ENCODE measurements around the gene IL23A. TPM values are rescaled to one million over a fixed set of nuclear protein-coding genes. Genes with fewer than 3 reads are reported as not detected.

Gene IL23A
- total and polyA plus RNA-seq, 2 of the 13 experiments (the other 11 are each of a cell fraction or from before 2014, with no cell fraction given): 0.33 to 0.35 TPM

- TF ChIP-seq ZNF136 (CRISPR knock-in tag; IDR thresholded peaks at IDR 0.05; ENCODE audit: low read depth) (no peak), ZNF562 (CRISPR knock-in tag; IDR thresholded peaks at IDR 0.05; ENCODE audit: borderline replicate concordance) (no peak), SOX13 (IDR thresholded peaks at IDR 0.05) (no peak), SOX13 (CRISPR knock-in tag; conservative IDR thresholded peaks at IDR 0.05 in 1 of 2, IDR thresholded peaks at IDR 0.05 in 1 of 2) (no peak), ZNF343 (CRISPR knock-in tag; IDR thresholded peaks at IDR 0.05) (no peak), ZFP91 (CRISPR knock-in tag; IDR thresholded peaks at IDR 0.05; ENCODE audit: borderline replicate concordance) (no peak), ZUFSP (CRISPR knock-in tag; IDR thresholded peaks at IDR 0.05; ENCODE audit: borderline replicate concordance) (no peak), ZNF788 (CRISPR knock-in tag; IDR thresholded peaks at IDR 0.05; ENCODE audit: borderline replicate concordance) (no peak), PLRG1 (conservative IDR thresholded peaks at IDR 0.05) (no peak)
Observed at GRCh38 chr12:56375598-56376434, 37.1 kb downstream of the IL23A start (continued).

Data from HepG2 (cell line).